HepG2 (cell line): Measurements from ENCODE around the gene MECR. TPM values are rescaled to one million over a fixed set of nuclear protein-coding genes. Genes with fewer than 3 reads are reported as not detected.

Experiments
- DMAP1 ChIP-seq: IDR thresholded peaks from 2 replicates; pipeline ENCODE4 v1.6.1; 2016
- ETV5 ChIP-seq: IDR thresholded peaks from 2 replicates; pipeline ENCODE4 v1.6.1; 2018; ENCODE audit warnings: missing biosample characterization, missing genetic modification reagents, inconsistent platforms, borderline replicate concordance
- EZH2 ChIP-seq: conservative IDR thresholded peaks from 2 replicates; pipeline ENCODE4 v1.6.1; 2012; ENCODE audit warnings: mild to moderate bottlenecking, low read depth, low read length, moderate library complexity
- HDAC6 ChIP-seq: fragments of 200-600 bp; sonication (generic); IDR thresholded peaks from 2 replicates; pipeline ENCODE4 v1.7.0; 2017; ENCODE audit warnings: mild to moderate bottlenecking, antibody characterized with exemption, low read length, low read depth
- HNRNPUL1 ChIP-seq: fragments of 200-400 bp; formaldehyde crosslinking; IDR thresholded peaks from 2 replicates; pipeline ENCODE4 v1.6.1; 2017; ENCODE audit warnings: low read depth, mild to moderate bottlenecking, low read length, moderate library complexity
- KAT7 ChIP-seq: IDR thresholded peaks from 2 replicates; pipeline ENCODE4 v1.6.1; 2018; ENCODE audit warnings: borderline replicate concordance, missing compliant biosample characterization
- MED13 ChIP-seq: sonication (generic); formaldehyde crosslinking; IDR thresholded peaks from 2 replicates; pipeline ENCODE4 v1.5.0; 2020; ENCODE audit warnings: missing genetic modification reagents
- STAT5B ChIP-seq: sonication (generic); formaldehyde crosslinking; IDR thresholded peaks from 2 replicates; pipeline ENCODE4 v1.4.0; 2020; ENCODE audit warnings: missing genetic modification reagents
- TGIF2 ChIP-seq: IDR thresholded peaks from 2 replicates; pipeline ENCODE4 v1.6.1; 2016; ENCODE audit warnings: control low read depth, missing compliant biosample characterization
- YEATS4 ChIP-seq: sonication (generic); formaldehyde crosslinking; IDR thresholded peaks from 2 replicates; pipeline ENCODE4 v1.4.0; 2020; ENCODE audit warnings: missing genetic modification reagents, borderline replicate concordance
- ZMAT5 ChIP-seq: sonication (generic); formaldehyde crosslinking; IDR thresholded peaks from 2 replicates; pipeline ENCODE4 v1.5.0; 2020; ENCODE audit warnings: mild to moderate bottlenecking, low read depth, missing genetic modification reagents, borderline replicate concordance
- ZNF354B ChIP-seq: sonication (generic); formaldehyde crosslinking; IDR thresholded peaks from 2 replicates; pipeline ENCODE4 v1.8.0; 2022; ENCODE audit warnings: mild to moderate bottlenecking, missing genetic modification reagents
- ZNF367 ChIP-seq: sonication (generic); formaldehyde crosslinking; IDR thresholded peaks from 2 replicates; pipeline ENCODE4 v1.4.0; 2020; ENCODE audit warnings: missing genetic modification reagents, borderline replicate concordance
- ZNF496 ChIP-seq: sonication (generic); formaldehyde crosslinking; IDR thresholded peaks from 2 replicates; pipeline ENCODE4 v1.8.1; 2023; ENCODE audit warnings: mild to moderate bottlenecking, moderate library complexity, missing genetic modification reagents; ENCODE audit not compliant: insufficient replicate concordance
- ZNF558 ChIP-seq: sonication (generic); formaldehyde crosslinking; IDR thresholded peaks from 2 replicates; pipeline ENCODE4 v1.9.0; 2022; ENCODE audit warnings: mild to moderate bottlenecking, missing genetic modification reagents, borderline replicate concordance
- ZNF644 ChIP-seq: IDR thresholded peaks from 2 replicates; pipeline ENCODE4 v1.6.1; 2016; ENCODE audit warnings: low read depth
- polyA plus RNA-seq, 8 experiments: library from polyadenylated mRNA; depleted of rRNA in 3 of 8; stranded (reverse) in 7 of 8; unstranded in 1 of 8; fragments of >200 nt; fragmentation: Illumina TruSeq in 4 of 8; extraction: Trizol in 4 of 8; gene quantifications; 2 replicates each; pipeline versions ENCODE4 v1.2.1 to v1.2.3, GENCODE V29; 2011 to 2016; ENCODE audit warnings: low read depth in 4 of 8, missing spikeins in 1 of 8, mixed read lengths in 1 of 8; ENCODE audit not compliant: insufficient read depth in 1 of 8
- total RNA-seq, 5 experiments: library from RNA; depleted of rRNA; stranded (reverse); fragments of >200 nt; fragmentation: Illumina TruSeq; extraction: Trizol; gene quantifications; 2 replicates each; pipeline ENCODE4 v1.2.3, GENCODE V29; 2016; ENCODE audit warnings: low read depth in 1 of 5
- TF ChIP-seq, protein P1 (sequence below): sonication (generic); formaldehyde crosslinking; IDR thresholded peaks from 2 replicates; pipeline ENCODE4 v1.9.0; 2021; ENCODE audit warnings: missing genetic modification reagents, borderline replicate concordance
- TF ChIP-seq, protein P2 (sequence below): sonication (generic); formaldehyde crosslinking; IDR thresholded peaks from 2 replicates; pipeline ENCODE4 v1.8.0; 2022; ENCODE audit warnings: mild to moderate bottlenecking, missing genetic modification reagents
- TF ChIP-seq, protein P3 (sequence below): sonication (generic); formaldehyde crosslinking; IDR thresholded peaks from 2 replicates; pipeline ENCODE4 v1.5.0; 2020; ENCODE audit warnings: missing genetic modification reagents, mild to moderate bottlenecking, borderline replicate concordance
- TF ChIP-seq, protein P4 (sequence below): sonication (generic); formaldehyde crosslinking; conservative IDR thresholded peaks from 2 replicates; pipeline ENCODE4 v1.4.0; 2020; ENCODE audit warnings: missing genetic modification reagents

MECR gene
- total and polyA plus RNA-seq, 2 of the 13 experiments (the other 11 are each of a cell fraction or from before 2014, with no cell fraction given) = 18.8 to 24.9 TPM

- TF ChIP-seq, protein P1, sequence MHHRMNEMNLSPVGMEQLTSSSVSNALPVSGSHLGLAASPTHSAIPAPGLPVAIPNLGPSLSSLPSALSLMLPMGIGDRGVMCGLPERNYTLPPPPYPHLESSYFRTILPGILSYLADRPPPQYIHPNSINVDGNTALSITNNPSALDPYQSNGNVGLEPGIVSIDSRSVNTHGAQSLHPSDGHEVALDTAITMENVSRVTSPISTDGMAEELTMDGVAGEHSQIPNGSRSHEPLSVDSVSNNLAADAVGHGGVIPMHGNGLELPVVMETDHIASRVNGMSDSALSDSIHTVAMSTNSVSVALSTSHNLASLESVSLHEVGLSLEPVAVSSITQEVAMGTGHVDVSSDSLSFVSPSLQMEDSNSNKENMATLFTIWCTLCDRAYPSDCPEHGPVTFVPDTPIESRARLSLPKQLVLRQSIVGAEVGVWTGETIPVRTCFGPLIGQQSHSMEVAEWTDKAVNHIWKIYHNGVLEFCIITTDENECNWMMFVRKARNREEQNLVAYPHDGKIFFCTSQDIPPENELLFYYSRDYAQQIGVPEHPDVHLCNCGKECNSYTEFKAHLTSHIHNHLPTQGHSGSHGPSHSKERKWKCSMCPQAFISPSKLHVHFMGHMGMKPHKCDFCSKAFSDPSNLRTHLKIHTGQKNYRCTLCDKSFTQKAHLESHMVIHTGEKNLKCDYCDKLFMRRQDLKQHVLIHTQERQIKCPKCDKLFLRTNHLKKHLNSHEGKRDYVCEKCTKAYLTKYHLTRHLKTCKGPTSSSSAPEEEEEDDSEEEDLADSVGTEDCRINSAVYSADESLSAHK (CRISPR knock-in tag) = 0 out of 2 replicates have a peak, but pooled peaks have one; percentile 19
- TF ChIP-seq KAT7 (CRISPR knock-in tag) (0 out of 2 replicates have a peak, but pooled peaks have one; percentile 45), MED13 (CRISPR knock-in tag) (no peak), ZNF354B (CRISPR knock-in tag) (no peak), ETV5 (CRISPR knock-in tag) (no peak), DMAP1 (peak; percentile 62), HDAC6 (no peak), EZH2 (no peak), ZNF644 (CRISPR knock-in tag) (no peak), STAT5B (CRISPR knock-in tag) (no peak), ZNF558 (CRISPR knock-in tag) (no peak; the same call in 1 of the 2 replicates), ZMAT5 (CRISPR knock-in tag) (no peak), YEATS4 (0 out of 2 replicates have a peak, but pooled peaks have one; percentile 23), HNRNPUL1 (no peak), TGIF2 (CRISPR knock-in tag) (no peak), ZNF367 (CRISPR knock-in tag) (no peak), ZNF496 (no peak)
- TF ChIP-seq, protein P2, sequence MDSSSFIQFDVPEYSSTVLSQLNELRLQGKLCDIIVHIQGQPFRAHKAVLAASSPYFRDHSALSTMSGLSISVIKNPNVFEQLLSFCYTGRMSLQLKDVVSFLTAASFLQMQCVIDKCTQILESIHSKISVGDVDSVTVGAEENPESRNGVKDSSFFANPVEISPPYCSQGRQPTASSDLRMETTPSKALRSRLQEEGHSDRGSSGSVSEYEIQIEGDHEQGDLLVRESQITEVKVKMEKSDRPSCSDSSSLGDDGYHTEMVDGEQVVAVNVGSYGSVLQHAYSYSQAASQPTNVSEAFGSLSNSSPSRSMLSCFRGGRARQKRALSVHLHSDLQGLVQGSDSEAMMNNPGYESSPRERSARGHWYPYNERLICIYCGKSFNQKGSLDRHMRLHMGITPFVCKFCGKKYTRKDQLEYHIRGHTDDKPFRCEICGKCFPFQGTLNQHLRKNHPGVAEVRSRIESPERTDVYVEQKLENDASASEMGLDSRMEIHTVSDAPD (CRISPR knock-in tag) = no peak
- TF ChIP-seq, protein P3, sequence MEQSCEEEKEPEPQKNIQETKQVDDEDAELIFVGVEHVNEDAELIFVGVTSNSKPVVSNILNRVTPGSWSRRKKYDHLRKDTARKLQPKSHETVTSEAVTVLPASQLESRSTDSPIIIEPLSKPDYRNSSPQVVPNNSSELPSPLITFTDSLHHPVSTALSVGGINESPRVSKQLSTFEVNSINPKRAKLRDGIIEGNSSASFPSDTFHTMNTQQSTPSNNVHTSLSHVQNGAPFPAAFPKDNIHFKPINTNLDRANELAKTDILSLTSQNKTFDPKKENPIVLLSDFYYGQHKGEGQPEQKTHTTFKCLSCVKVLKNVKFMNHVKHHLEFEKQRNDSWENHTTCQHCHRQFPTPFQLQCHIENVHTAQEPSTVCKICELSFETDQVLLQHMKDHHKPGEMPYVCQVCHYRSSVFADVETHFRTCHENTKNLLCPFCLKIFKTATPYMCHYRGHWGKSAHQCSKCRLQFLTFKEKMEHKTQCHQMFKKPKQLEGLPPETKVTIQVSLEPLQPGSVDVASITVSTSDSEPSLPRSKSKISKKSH (CRISPR knock-in tag) = no peak
- TF ChIP-seq, protein P4, sequence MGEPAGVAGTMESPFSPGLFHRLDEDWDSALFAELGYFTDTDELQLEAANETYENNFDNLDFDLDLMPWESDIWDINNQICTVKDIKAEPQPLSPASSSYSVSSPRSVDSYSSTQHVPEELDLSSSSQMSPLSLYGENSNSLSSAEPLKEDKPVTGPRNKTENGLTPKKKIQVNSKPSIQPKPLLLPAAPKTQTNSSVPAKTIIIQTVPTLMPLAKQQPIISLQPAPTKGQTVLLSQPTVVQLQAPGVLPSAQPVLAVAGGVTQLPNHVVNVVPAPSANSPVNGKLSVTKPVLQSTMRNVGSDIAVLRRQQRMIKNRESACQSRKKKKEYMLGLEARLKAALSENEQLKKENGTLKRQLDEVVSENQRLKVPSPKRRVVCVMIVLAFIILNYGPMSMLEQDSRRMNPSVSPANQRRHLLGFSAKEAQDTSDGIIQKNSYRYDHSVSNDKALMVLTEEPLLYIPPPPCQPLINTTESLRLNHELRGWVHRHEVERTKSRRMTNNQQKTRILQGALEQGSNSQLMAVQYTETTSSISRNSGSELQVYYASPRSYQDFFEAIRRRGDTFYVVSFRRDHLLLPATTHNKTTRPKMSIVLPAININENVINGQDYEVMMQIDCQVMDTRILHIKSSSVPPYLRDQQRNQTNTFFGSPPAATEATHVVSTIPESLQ = no peak
These were observed 7.3 kb upstream of the MECR start (continued) for GRCh38 chr1:29237852-29238619.
